Measurements from ENCODE around the gene ASIC1. TPM values are rescaled to one million over a fixed set of nuclear protein-coding genes. Genes with fewer than 3 reads are reported as not detected.

The ASIC1 gene
- total and polyA plus RNA-seq, 2 experiments from 2014 or later = 0.76 to 1.5 TPM

DNA sequence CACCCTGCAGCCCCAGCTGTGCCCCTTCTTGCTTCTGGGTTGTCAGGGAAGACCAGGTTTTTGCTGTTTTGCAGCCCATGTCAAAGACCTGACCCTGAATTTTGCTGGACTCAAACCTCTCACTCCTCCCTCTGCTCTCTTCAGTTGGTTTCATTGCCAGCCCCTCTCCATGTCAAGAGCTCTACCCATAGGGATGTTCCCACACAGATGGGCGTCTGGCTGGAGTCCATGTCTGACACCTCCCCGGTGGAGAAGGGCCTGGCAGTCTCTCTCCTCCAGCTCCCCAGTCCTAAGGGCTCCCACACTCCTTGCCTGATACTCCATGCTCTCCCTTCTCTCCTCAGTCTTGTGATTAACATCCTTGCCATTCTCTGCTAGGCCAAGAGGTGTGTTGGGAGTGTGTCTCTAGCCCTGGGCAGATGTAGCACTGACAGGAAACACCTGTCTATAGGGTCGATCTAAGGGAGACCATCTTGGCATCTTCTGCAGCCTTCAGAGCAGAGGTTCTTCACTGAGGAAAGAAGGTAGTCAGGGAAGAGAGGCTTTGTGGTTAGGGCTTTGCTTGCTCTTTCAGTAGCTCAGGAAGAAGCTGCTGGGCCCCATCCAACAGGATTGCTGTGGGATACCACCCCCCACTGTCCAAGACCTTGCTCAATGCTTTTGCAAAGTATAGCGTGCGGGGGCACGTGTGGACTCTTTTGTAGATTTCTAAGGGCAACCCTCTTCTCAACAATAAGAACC, 4.7 kb downstream of the ASIC1 start:
- Histone ChIP-seq H3K27ac (ENCODE audit: low read depth) (no peak overlapping the region), H3K27me3 (ENCODE audit: insufficient read depth) (peaks cover 50% of the 10 kb centered on the region), H3F3A (replicated peaks; ENCODE audit: low read depth) (no peaks in the 10 kb centered on the region; the same call in 1 of the 2 replicates), H3K36me3 (ENCODE audit: insufficient read depth) (no peaks in the 10 kb centered on the region), H3K4me3 (no peak overlapping the region), H3K4me1 (ENCODE audit: insufficient read depth) (peaks cover 3% of the 10 kb centered on the region; the same call in 1 of the 2 replicates), H2AFZ (no peak overlapping the region), H3K79me2 (replicated peaks; ENCODE audit: insufficient read depth) (no peaks in the 10 kb centered on the region), H3K9me2 (ENCODE audit: insufficient read depth) (no peaks in the 10 kb centered on the region), H4K20me1 (replicated peaks; ENCODE audit: insufficient read depth) (no peaks in the 10 kb centered on the region), H3K4me2 (no peak overlapping the region)
- H3K4me1 Mint-ChIP-seq = peaks cover 12% of the 10 kb centered on the region
- H3K27me3 Mint-ChIP-seq (ENCODE audit: insufficient read depth, low read depth, poor library complexity) = peaks cover 25% of the 10 kb centered on the region
- H3K36me3 Mint-ChIP-seq (ENCODE audit: low read depth) = no peaks in the 10 kb centered on the region; the same call in 2 of the 3 replicates
- DNase-seq (ENCODE audit: low spot score) = no peak
- no peak overlapping the region for H3K4me3 Mint-ChIP-seq
- H3K27ac Mint-ChIP-seq = no peak overlapping the region
- ATAC-seq = no peak
- H3K9me3 Mint-ChIP-seq = no peaks in the 10 kb centered on the region
- TF ChIP-seq, protein P1, sequence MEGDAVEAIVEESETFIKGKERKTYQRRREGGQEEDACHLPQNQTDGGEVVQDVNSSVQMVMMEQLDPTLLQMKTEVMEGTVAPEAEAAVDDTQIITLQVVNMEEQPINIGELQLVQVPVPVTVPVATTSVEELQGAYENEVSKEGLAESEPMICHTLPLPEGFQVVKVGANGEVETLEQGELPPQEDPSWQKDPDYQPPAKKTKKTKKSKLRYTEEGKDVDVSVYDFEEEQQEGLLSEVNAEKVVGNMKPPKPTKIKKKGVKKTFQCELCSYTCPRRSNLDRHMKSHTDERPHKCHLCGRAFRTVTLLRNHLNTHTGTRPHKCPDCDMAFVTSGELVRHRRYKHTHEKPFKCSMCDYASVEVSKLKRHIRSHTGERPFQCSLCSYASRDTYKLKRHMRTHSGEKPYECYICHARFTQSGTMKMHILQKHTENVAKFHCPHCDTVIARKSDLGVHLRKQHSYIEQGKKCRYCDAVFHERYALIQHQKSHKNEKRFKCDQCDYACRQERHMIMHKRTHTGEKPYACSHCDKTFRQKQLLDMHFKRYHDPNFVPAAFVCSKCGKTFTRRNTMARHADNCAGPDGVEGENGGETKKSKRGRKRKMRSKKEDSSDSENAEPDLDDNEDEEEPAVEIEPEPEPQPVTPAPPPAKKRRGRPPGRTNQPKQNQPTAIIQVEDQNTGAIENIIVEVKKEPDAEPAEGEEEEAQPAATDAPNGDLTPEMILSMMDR (conservative IDR thresholded peaks at IDR 0.05; ENCODE audit: low read depth in 2 of 2) = no peak
- TF ChIP-seq JUNB (IDR thresholded peaks at IDR 0.05; ENCODE audit: unreplicated experiment) (no peak), ZNF114 (CRISPR knock-in tag; IDR thresholded peaks at IDR 0.05) (no peak), NANOG (IDR thresholded peaks at IDR 0.05; ENCODE audit: borderline replicate concordance) (no peak), EZH2phosphoT487 (IDR thresholded peaks at IDR 0.05; ENCODE audit: unreplicated experiment) (no peak), EZH2 (IDR thresholded peaks at IDR 0.05; ENCODE audit: low read depth, unreplicated experiment) (no peak), CREB1 (CRISPR knock-in tag; IDR thresholded peaks at IDR 0.05; ENCODE audit: low read depth) (no peak), ZNF331 (CRISPR knock-in tag; IDR thresholded peaks at IDR 0.05; ENCODE audit: low read depth) (no peak), POLR2AphosphoS5 (IDR thresholded peaks at IDR 0.05; ENCODE audit: low read depth) (no peak)
- TF ChIP-seq, protein P2, sequence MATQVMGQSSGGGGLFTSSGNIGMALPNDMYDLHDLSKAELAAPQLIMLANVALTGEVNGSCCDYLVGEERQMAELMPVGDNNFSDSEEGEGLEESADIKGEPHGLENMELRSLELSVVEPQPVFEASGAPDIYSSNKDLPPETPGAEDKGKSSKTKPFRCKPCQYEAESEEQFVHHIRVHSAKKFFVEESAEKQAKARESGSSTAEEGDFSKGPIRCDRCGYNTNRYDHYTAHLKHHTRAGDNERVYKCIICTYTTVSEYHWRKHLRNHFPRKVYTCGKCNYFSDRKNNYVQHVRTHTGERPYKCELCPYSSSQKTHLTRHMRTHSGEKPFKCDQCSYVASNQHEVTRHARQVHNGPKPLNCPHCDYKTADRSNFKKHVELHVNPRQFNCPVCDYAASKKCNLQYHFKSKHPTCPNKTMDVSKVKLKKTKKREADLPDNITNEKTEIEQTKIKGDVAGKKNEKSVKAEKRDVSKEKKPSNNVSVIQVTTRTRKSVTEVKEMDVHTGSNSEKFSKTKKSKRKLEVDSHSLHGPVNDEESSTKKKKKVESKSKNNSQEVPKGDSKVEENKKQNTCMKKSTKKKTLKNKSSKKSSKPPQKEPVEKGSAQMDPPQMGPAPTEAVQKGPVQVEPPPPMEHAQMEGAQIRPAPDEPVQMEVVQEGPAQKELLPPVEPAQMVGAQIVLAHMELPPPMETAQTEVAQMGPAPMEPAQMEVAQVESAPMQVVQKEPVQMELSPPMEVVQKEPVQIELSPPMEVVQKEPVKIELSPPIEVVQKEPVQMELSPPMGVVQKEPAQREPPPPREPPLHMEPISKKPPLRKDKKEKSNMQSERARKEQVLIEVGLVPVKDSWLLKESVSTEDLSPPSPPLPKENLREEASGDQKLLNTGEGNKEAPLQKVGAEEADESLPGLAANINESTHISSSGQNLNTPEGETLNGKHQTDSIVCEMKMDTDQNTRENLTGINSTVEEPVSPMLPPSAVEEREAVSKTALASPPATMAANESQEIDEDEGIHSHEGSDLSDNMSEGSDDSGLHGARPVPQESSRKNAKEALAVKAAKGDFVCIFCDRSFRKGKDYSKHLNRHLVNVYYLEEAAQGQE (IDR thresholded peaks at IDR 0.05; ENCODE audit: unreplicated experiment) = no peak
- TF ChIP-seq, protein P3, sequence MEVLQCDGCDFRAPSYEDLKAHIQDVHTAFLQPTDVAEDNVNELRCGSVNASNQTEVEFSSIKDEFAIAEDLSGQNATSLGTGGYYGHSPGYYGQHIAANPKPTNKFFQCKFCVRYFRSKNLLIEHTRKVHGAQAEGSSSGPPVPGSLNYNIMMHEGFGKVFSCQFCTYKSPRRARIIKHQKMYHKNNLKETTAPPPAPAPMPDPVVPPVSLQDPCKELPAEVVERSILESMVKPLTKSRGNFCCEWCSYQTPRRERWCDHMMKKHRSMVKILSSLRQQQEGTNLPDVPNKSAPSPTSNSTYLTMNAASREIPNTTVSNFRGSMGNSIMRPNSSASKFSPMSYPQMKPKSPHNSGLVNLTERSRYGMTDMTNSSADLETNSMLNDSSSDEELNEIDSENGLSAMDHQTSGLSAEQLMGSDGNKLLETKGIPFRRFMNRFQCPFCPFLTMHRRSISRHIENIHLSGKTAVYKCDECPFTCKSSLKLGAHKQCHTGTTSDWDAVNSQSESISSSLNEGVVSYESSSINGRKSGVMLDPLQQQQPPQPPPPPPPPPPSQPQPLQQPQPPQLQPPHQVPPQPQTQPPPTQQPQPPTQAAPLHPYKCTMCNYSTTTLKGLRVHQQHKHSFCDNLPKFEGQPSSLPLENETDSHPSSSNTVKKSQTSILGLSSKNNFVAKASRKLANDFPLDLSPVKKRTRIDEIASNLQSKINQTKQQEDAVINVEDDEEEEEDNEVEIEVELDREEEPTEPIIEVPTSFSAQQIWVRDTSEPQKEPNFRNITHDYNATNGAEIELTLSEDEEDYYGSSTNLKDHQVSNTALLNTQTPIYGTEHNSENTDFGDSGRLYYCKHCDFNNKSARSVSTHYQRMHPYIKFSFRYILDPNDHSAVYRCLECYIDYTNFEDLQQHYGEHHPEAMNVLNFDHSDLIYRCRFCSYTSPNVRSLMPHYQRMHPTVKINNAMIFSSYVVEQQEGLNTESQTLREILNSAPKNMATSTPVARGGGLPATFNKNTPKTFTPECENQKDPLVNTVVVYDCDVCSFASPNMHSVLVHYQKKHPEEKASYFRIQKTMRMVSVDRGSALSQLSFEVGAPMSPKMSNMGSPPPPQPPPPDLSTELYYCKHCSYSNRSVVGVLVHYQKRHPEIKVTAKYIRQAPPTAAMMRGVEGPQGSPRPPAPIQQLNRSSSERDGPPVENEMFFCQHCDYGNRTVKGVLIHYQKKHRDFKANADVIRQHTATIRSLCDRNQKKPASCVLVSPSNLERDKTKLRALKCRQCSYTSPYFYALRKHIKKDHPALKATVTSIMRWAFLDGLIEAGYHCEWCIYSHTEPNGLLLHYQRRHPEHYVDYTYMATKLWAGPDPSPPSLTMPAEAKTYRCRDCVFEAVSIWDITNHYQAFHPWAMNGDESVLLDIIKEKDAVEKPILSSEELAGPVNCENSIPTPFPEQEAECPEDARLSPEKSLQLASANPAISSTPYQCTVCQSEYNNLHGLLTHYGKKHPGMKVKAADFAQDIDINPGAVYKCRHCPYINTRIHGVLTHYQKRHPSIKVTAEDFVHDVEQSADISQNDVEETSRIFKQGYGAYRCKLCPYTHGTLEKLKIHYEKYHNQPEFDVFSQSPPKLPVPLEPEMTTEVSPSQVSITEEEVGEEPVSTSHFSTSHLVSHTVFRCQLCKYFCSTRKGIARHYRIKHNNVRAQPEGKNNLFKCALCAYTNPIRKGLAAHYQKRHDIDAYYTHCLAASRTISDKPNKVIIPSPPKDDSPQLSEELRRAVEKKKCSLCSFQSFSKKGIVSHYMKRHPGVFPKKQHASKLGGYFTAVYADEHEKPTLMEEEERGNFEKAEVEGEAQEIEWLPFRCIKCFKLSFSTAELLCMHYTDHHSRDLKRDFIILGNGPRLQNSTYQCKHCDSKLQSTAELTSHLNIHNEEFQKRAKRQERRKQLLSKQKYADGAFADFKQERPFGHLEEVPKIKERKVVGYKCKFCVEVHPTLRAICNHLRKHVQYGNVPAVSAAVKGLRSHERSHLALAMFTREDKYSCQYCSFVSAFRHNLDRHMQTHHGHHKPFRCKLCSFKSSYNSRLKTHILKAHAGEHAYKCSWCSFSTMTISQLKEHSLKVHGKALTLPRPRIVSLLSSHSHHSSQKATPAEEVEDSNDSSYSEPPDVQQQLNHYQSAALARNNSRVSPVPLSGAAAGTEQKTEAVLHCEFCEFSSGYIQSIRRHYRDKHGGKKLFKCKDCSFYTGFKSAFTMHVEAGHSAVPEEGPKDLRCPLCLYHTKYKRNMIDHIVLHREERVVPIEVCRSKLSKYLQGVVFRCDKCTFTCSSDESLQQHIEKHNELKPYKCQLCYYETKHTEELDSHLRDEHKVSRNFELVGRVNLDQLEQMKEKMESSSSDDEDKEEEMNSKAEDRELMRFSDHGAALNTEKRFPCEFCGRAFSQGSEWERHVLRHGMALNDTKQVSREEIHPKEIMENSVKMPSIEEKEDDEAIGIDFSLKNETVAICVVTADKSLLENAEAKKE (CRISPR knock-in tag; IDR thresholded peaks at IDR 0.05) = no peak
